MM.1S (cell line): Measurements from ENCODE around the gene CFAP97D1.

Experiments used
- DNase-seq: peaks from one replicate; pipeline ENCODE4 v3.0.0-alpha.2; 2015
- H2AFZ ChIP-seq: fragments of 300-600 bp; sonication (generic); 2 replicates; pipeline ENCODE4 v1.6.0; 2016; ENCODE audit warnings: antibody characterized with exemption, low read length
- H3F3A ChIP-seq: fragments of 300-600 bp; sonication (generic); 2 replicates; pipeline ENCODE4 v1.6.1; 2016; ENCODE audit warnings: mild to moderate bottlenecking, antibody characterized with exemption, low read length, moderate library complexity, mixed read lengths; ENCODE audit not compliant: insufficient read depth
- H3K27ac ChIP-seq: fragments of 300-600 bp; sonication (generic); 2 replicates; pipeline ENCODE4 v1.5.1; 2016; ENCODE audit warnings: mild to moderate bottlenecking, low read length
- H3K27me3 ChIP-seq: fragments of 300-600 bp; sonication (generic); replicated peaks from 2 replicates; pipeline ENCODE4 v1.6.0; 2016; ENCODE audit warnings: low read length; ENCODE audit not compliant: insufficient read depth
- H3K36me3 ChIP-seq: fragments of 300-600 bp; sonication (generic); replicated peaks from 2 replicates; pipeline ENCODE4 v1.6.1; 2016; ENCODE audit warnings: mild to moderate bottlenecking, low read length, mixed read lengths; ENCODE audit not compliant: insufficient read depth
- H3K4me1 ChIP-seq: fragments of 300-600 bp; sonication (generic); 2 replicates; pipeline ENCODE4 v1.6.1; 2016; ENCODE audit warnings: low read length, mixed read lengths
- H3K4me2 ChIP-seq: fragments of 300-600 bp; sonication (generic); 2 replicates; pipeline ENCODE4 v1.6.0; 2016; ENCODE audit warnings: low read depth, low read length
- H3K4me3 ChIP-seq: fragments of 300-600 bp; sonication (generic); 2 replicates; pipeline ENCODE4 v1.5.1; 2016; ENCODE audit warnings: low read length, mixed read lengths
- H3K79me2 ChIP-seq: fragments of 300-600 bp; sonication (generic); 2 replicates; pipeline ENCODE4 v1.6.1; 2016; ENCODE audit warnings: mixed run types, low read length, mixed read lengths
- H3K9ac ChIP-seq: fragments of 300-600 bp; sonication (generic); 2 replicates; pipeline ENCODE4 v1.6.1; 2016; ENCODE audit warnings: low read length, mixed read lengths
- H3K9me2 ChIP-seq: fragments of 300-600 bp; sonication (generic); replicated peaks from 2 replicates; pipeline ENCODE4 v1.6.1; 2016; ENCODE audit warnings: mild to moderate bottlenecking, low read length, mixed read lengths; ENCODE audit not compliant: insufficient read depth
- H3K9me3 ChIP-seq: fragments of 300-600 bp; sonication (generic); replicated peaks from 2 replicates; pipeline ENCODE4 v1.6.1; 2016; ENCODE audit warnings: mild to moderate bottlenecking, low read length, mixed read lengths; ENCODE audit not compliant: insufficient read depth
- H4K20me1 ChIP-seq: fragments of 300-600 bp; sonication (generic); 2 replicates; pipeline ENCODE4 v1.6.1; 2016; ENCODE audit warnings: mild to moderate bottlenecking, low read length, moderate library complexity, mixed read lengths; ENCODE audit not compliant: insufficient read depth
- EZH2 ChIP-seq: fragments of 300-600 bp; sonication (generic); optimal IDR thresholded peaks from 2 replicates; pipeline ENCODE3; 2017; ENCODE audit warnings: low read depth, mild to moderate bottlenecking, antibody characterized with exemption, low read length, mixed read lengths
- EZH2phosphoT487 ChIP-seq: fragments of 300-600 bp; sonication (generic); IDR thresholded peaks from 2 replicates; pipeline ENCODE4 v1.6.1; 2018; ENCODE audit warnings: antibody characterized with exemption, low read length
- TF ChIP-seq, protein P1 (sequence below): fragments of 300-600 bp; sonication (generic); IDR thresholded peaks from 2 replicates; pipeline ENCODE4 v1.5.1; 2016; ENCODE audit warnings: antibody characterized with exemption, low read length, mixed read lengths

CFAP97D1 gene

DNA sequence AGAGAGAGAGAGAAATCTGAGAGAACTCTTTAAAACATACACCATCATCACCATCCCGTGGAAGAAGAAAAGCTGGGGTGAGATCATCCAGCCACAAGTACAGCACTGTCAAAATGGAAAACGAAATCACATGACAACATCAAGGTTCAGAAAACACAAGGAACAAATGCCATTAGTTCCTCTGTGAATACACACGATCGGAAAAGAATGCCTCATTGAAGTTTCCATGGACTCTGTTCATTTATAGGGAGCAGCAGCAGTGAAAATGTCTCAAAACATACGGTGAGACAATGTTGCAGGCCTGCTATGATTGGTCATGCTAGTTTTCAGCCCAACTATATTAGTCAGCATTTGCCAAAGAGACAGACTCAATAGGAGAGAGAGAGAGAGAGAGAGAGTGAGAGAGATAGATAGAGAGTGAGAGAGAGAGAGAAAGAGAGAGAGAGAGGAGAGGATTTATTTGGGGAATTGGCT lies 4.4 kb downstream of the CFAP97D1 start:
- no peaks in the 10 kb centered on the region for H3K36me3 ChIP-seq
- H3F3A ChIP-seq, result no peaks in the 10 kb centered on the region
- H3K27ac ChIP-seq, result no peak overlapping the region
- H3K9me3 ChIP-seq, result no peaks in the 10 kb centered on the region
- no peaks in the 10 kb centered on the region for H3K9me2 ChIP-seq
- no peaks in the 10 kb centered on the region for H4K20me1 ChIP-seq
- H3K27me3 ChIP-seq, result peaks cover 77% of the 10 kb centered on the region
- H3K79me2 ChIP-seq, result no peaks in the 10 kb centered on the region
- no peak for DNase-seq
- no peak overlapping the region for H3K9ac ChIP-seq
- H3K4me3 ChIP-seq, result no peak overlapping the region
- H3K4me2 ChIP-seq, result no peak overlapping the region
- H3K4me1 ChIP-seq, result no peaks in the 10 kb centered on the region
- no peak overlapping the region for H2AFZ ChIP-seq
- TF ChIP-seq EZH2phosphoT487 (no peak), EZH2 (no peak)
- TF ChIP-seq, protein P1, sequence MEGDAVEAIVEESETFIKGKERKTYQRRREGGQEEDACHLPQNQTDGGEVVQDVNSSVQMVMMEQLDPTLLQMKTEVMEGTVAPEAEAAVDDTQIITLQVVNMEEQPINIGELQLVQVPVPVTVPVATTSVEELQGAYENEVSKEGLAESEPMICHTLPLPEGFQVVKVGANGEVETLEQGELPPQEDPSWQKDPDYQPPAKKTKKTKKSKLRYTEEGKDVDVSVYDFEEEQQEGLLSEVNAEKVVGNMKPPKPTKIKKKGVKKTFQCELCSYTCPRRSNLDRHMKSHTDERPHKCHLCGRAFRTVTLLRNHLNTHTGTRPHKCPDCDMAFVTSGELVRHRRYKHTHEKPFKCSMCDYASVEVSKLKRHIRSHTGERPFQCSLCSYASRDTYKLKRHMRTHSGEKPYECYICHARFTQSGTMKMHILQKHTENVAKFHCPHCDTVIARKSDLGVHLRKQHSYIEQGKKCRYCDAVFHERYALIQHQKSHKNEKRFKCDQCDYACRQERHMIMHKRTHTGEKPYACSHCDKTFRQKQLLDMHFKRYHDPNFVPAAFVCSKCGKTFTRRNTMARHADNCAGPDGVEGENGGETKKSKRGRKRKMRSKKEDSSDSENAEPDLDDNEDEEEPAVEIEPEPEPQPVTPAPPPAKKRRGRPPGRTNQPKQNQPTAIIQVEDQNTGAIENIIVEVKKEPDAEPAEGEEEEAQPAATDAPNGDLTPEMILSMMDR, result no peak

DNA sequence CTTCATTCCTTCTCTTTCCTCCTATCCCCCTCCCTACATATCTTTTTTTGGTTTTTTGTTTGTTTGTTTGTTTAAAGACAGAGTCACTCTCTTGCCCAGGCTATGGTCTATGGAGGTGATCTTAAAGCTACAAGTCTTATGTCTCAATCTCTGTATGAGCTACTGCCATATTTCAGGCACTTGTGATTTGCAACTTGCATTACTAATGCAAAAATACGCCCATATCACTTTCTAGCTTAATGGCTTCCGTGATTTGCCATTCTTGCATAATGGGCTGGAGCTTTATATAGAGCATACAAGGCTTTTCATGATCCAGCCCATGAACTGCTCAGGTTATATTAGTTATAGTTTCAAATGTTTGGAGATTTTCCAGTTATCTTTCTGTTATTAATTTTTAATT lies 7.5 kb downstream of the CFAP97D1 start:
- no peak for DNase-seq
- Histone ChIP-seq H3F3A (no peaks in the 10 kb centered on the region), H3K27ac (no peak overlapping the region), H2AFZ (no peak overlapping the region), H3K9me3 (no peaks in the 10 kb centered on the region), H3K4me1 (no peaks in the 10 kb centered on the region), H3K36me3 (no peaks in the 10 kb centered on the region), H3K79me2 (no peaks in the 10 kb centered on the region), H3K9ac (no peak overlapping the region), H3K27me3 (peaks cover 55% of the 10 kb centered on the region), H3K4me2 (no peak overlapping the region), H3K4me3 (no peak overlapping the region), H3K9me2 (no peaks in the 10 kb centered on the region), H4K20me1 (no peaks in the 10 kb centered on the region)
- TF ChIP-seq EZH2phosphoT487 (no peak), EZH2 (no peak)
- TF ChIP-seq, protein P1, result no peak

DNA sequence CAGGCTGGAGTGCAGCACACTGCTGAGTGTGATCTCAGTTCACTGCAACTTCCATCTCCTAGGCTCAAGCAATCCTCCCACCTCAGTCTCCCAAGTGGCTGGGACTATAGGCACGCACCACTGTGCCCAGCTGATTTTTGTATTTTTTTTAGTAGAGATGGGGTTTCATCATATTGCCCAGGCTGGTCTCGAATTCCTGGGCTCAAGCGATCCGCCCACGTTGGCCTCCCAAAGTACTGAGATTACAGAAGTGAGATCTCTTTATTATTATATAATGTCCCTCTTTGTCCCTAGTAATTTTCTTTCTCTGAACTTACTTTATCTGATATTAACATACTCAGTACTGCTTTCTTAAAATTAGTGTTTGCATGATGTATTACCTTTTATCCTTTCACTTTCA lies 8.3 kb downstream of the CFAP97D1 start:
- no peak for DNase-seq
- Histone ChIP-seq H3F3A (no peaks in the 10 kb centered on the region), H3K9ac (no peak overlapping the region), H3K27me3 (peaks cover 47% of the 10 kb centered on the region), H3K4me3 (no peak overlapping the region), H3K4me1 (no peaks in the 10 kb centered on the region), H2AFZ (no peak overlapping the region), H3K27ac (no peak overlapping the region), H3K4me2 (no peak overlapping the region), H3K9me2 (no peaks in the 10 kb centered on the region), H3K9me3 (no peaks in the 10 kb centered on the region), H3K79me2 (no peaks in the 10 kb centered on the region), H4K20me1 (no peaks in the 10 kb centered on the region), H3K36me3 (no peaks in the 10 kb centered on the region)
- no peak for TF ChIP-seq EZH2phosphoT487

DNA sequence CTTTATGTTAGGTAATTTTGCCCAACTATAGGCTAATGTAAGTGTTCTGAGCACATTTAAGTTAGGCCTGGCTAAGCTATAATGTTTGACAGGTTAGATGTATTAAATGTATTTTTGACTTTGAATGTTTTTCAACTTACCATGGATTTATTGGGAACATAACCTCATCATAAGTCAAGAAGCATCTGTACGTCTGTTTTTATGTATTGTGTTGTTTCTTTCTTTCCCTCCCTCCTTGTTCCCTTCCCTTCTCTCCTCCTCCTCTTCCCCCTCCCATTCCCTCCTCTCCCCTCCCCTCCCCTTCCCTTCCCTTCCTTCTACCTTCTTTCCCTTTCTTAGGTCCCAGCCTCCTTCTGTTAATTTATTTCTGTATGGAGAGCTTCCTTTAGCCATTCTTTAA lies 9.2 kb downstream of the CFAP97D1 start:
- H2AFZ ChIP-seq, result no peak overlapping the region
- TF ChIP-seq, protein P1, result no peak
- TF ChIP-seq EZH2 (no peak), EZH2phosphoT487 (no peak)
- H3K9ac ChIP-seq, result no peak overlapping the region
- H3K79me2 ChIP-seq, result no peaks in the 10 kb centered on the region
- no peaks in the 10 kb centered on the region for H4K20me1 ChIP-seq
- H3K4me2 ChIP-seq, result no peak overlapping the region
- no peak for DNase-seq
- no peak overlapping the region for H3K4me3 ChIP-seq
- H3K9me3 ChIP-seq, result no peaks in the 10 kb centered on the region
- no peak overlapping the region for H3K27ac ChIP-seq
- no peaks in the 10 kb centered on the region for H3K4me1 ChIP-seq
- H3K36me3 ChIP-seq, result no peaks in the 10 kb centered on the region
- H3K27me3 ChIP-seq, result peaks cover 38% of the 10 kb centered on the region
- no peaks in the 10 kb centered on the region for H3K9me2 ChIP-seq
- H3F3A ChIP-seq, result no peaks in the 10 kb centered on the region
